ENCODE data around the gene CCDC197. TPM values are rescaled to one million over a fixed set of nuclear protein-coding genes. Genes with fewer than 3 reads are reported as not detected.

Gene CCDC197
- total and polyA plus RNA-seq, 2 of the 4 experiments (the other 2 are of a cell fraction), result not detected

GRCh38 chr14:93991649-93992048 is 5.5 kb upstream of the CCDC197 start:
- H3K9me3 ChIP-seq (ENCODE audit: control insufficient read depth, insufficient read depth, low read length), result no peaks in the 10 kb centered on the region
- peaks cover 5% of the 10 kb centered on the region; the same call in 1 of the 2 replicates for H3K27me3 ChIP-seq (ENCODE audit: control insufficient read depth, insufficient read depth, low read length)
- H4K20me1 ChIP-seq (ENCODE audit: insufficient read depth, low read length), result no peaks in the 10 kb centered on the region
- peaks cover 13% of the 10 kb centered on the region for H3K4me1 ChIP-seq (ENCODE audit: control insufficient read depth, insufficient read depth, low read length)
- H3K9me1 ChIP-seq (ENCODE audit: insufficient read depth, low read length), result no peaks in the 10 kb centered on the region; the same call in 1 of the 2 replicates
- no peak overlapping the region for H3K27ac ChIP-seq (ENCODE audit: insufficient read depth, low read length)
- no TSS peak for BruUV-seq (replicated peaks)
- ATAC-seq (ENCODE audit: low read depth) (no peak), DNase-seq (no peak)
- H2AK9ac ChIP-seq (replicated peaks; ENCODE audit: low read depth, low read length, poor library complexity), result no peak overlapping the region
- no peak overlapping the region for H2BK5ac ChIP-seq (ENCODE audit: low read depth, low read length, poor library complexity, severe bottlenecking)
- in situ Hi-C loops (cut with MboI; ENCODE audit: low sequenced_read_pairs), result no loop called here
- 100% methylated on average over 1 of the region's 4 CpGs; no CpG with 5 or more reads in 1 of the 2 experiments for WGBS, 2 experiments (ENCODE audit: extremely low coverage in 2 of 2, insufficient read length in 1 of 2)
- no peak overlapping the region for H2BK120ac ChIP-seq (ENCODE audit: low read depth, low read length)
- intact Hi-C loops (cut with micrococcal nuclease), result no loop called here
- H3K23ac ChIP-seq (ENCODE audit: low read depth, low read length), result no peak overlapping the region
- H3K79me1 ChIP-seq (ENCODE audit: low read depth in 1 of 2, low read length in 2 of 2), result no peaks in the 10 kb centered on the region
- TF ChIP-seq CHD1 (IDR thresholded peaks at IDR 0.05; ENCODE audit: low read depth, low read length) (no peak), MXI1 (IDR thresholded peaks at IDR 0.05; ENCODE audit: borderline replicate concordance, low read depth, low read length) (no peak), RFX5 (IDR thresholded peaks at IDR 0.05; ENCODE audit: low read depth, low read length) (no peak), POLR2A (IDR thresholded peaks at IDR 0.05; ENCODE audit: low read depth, low read length) (no peak), CTCF (conservative IDR thresholded peaks at IDR 0.05; ENCODE audit: low read depth, low read length) (no peak), USF2 (IDR thresholded peaks at IDR 0.05; ENCODE audit: low read depth, low read length) (no peak), CEBPB (IDR thresholded peaks at IDR 0.05; ENCODE audit: low read depth, low read length) (no peak), ELK1 (IDR thresholded peaks at IDR 0.05; ENCODE audit: borderline replicate concordance, low read depth, low read length) (no peak), SMC3 (IDR thresholded peaks at IDR 0.05; ENCODE audit: low read depth, low read length) (no peak), RCOR1 (IDR thresholded peaks at IDR 0.05; ENCODE audit: insufficient replicate concordance, low read length) (no peak), FOS (IDR thresholded peaks at IDR 0.05; ENCODE audit: low read depth, low read length) (no peak), MAZ (IDR thresholded peaks at IDR 0.05; ENCODE audit: borderline replicate concordance, low read depth, low read length) (no peak), RAD21 (IDR thresholded peaks at IDR 0.05; ENCODE audit: low read length) (no peak), MAFK (IDR thresholded peaks at IDR 0.05; ENCODE audit: low read depth, low read length) (no peak)
- CTCF ChIA-PET, result interaction anchor here (1.4 to 1.7 kb wide), 2 partner anchors 50 to 51 kb away, joined by 3 to 7 read pairs; no protein-coding TSS in a partner anchor
- no peak overlapping the region for H2AFZ ChIP-seq (replicated peaks; ENCODE audit: low read length, poor library complexity)
- H2AK5ac ChIP-seq (ENCODE audit: low read depth, low read length), result no peak overlapping the region
- no peak overlapping the region for H4K91ac ChIP-seq (ENCODE audit: insufficient read depth, low read depth, low read length)
- H3K56ac ChIP-seq (ENCODE audit: extremely low read depth, insufficient read depth, low read length), result no peak overlapping the region
- H3K4ac ChIP-seq (ENCODE audit: low read depth, low read length), result no peak overlapping the region; the same call in 1 of the 2 replicates
- H4K5ac ChIP-seq (ENCODE audit: low read depth, low read length), result no peak overlapping the region
- H3K4me3 ChIP-seq (ENCODE audit: insufficient read depth, low read depth, low read length), result no peak overlapping the region
- no peak overlapping the region for H2BK15ac ChIP-seq (ENCODE audit: low read depth, low read length)
- H3K4me2 ChIP-seq (ENCODE audit: low read depth, low read length), result no peak overlapping the region
- no peak overlapping the region for H4K8ac ChIP-seq (ENCODE audit: low read depth in 2 of 2, low read length in 2 of 2)
- H3K9ac ChIP-seq (ENCODE audit: low read depth, low read length), result no peak overlapping the region
- dilution Hi-C loops (cut with HindIII; ENCODE audit: low sequenced_read_pairs, unreplicated experiment), result no loop called here
- POLR2A ChIA-PET (ENCODE audit: unreplicated experiment), result no interaction called here
- H3K18ac ChIP-seq (ENCODE audit: low read depth, low read length), result no peak overlapping the region
- no peak overlapping the region for H2BK20ac ChIP-seq (ENCODE audit: low read depth, low read length)
- no peak overlapping the region for H3K14ac ChIP-seq (replicated peaks; ENCODE audit: low read depth, low read length)
- H3K36me3 ChIP-seq (ENCODE audit: control insufficient read depth, insufficient read depth, low read length), result no peaks in the 10 kb centered on the region

Data from IMR-90 (cell line).